GM23248 (cell line): ENCODE data around the gene HOXB2. TPM values are rescaled to one million over a fixed set of nuclear protein-coding genes. Genes with fewer than 3 reads are reported as not detected.

ENCODE experiments used
- DNase-seq: peaks from one replicate; pipeline ENCODE4 v3.0.0-alpha.2; 2015
- H2AFZ ChIP-seq: fragments of 200-600 bp; sonication (generic); 2 replicates; pipeline ENCODE4 v1.6.1; 2016; ENCODE audit warnings: antibody characterized with exemption
- H3F3A ChIP-seq: fragments of 200-600 bp; sonication (generic); 2 replicates; pipeline ENCODE4 v1.6.1; 2016; ENCODE audit warnings: mild to moderate bottlenecking, antibody characterized with exemption, mixed run types; ENCODE audit not compliant: insufficient read depth
- H3K27ac ChIP-seq: fragments of 200-600 bp; sonication (generic); 2 replicates; pipeline ENCODE4 v1.5.1; 2016; ENCODE audit warnings: mild to moderate bottlenecking
- H3K27me3 ChIP-seq: fragments of 200-600 bp; sonication (generic); replicated peaks from 2 replicates; pipeline ENCODE4 v1.6.1; 2016; ENCODE audit warnings: mild to moderate bottlenecking; ENCODE audit not compliant: insufficient read depth
- H3K36me3 ChIP-seq: fragments of 200-600 bp; sonication (generic); 2 replicates; pipeline ENCODE4 v1.6.1; 2016; ENCODE audit warnings: low read depth, mild to moderate bottlenecking
- H3K4me1 ChIP-seq: fragments of 200-600 bp; sonication (generic); 2 replicates; pipeline ENCODE4 v1.6.1; 2016; ENCODE audit warnings: mild to moderate bottlenecking; ENCODE audit not compliant: insufficient read depth
- H3K4me2 ChIP-seq: fragments of 200-600 bp; sonication (generic); one replicate; pipeline ENCODE4 v1.6.1; 2016; ENCODE audit warnings: mild to moderate bottlenecking; ENCODE audit not compliant: unreplicated experiment
- H3K4me3 ChIP-seq: fragments of 200-600 bp; sonication (generic); 2 replicates; pipeline ENCODE4 v1.5.1; 2016; ENCODE audit warnings: mild to moderate bottlenecking
- H3K79me2 ChIP-seq: fragments of 200-600 bp; sonication (generic); 2 replicates; pipeline ENCODE4 v1.6.1; 2016; ENCODE audit warnings: mild to moderate bottlenecking; ENCODE audit not compliant: insufficient read depth
- H3K9ac ChIP-seq: fragments of 200-600 bp; sonication (generic); 2 replicates; pipeline ENCODE4 v1.6.1; 2016; ENCODE audit warnings: mild to moderate bottlenecking
- H3K9me2 ChIP-seq: fragments of 200-600 bp; sonication (generic); 2 replicates; pipeline ENCODE4 v1.6.1; 2016; ENCODE audit warnings: mixed run types, mild to moderate bottlenecking, moderate library complexity; ENCODE audit not compliant: insufficient read depth
- H3K9me3 ChIP-seq: fragments of 200-600 bp; sonication (generic); one replicate; pipeline ENCODE4 v1.6.1; 2017; ENCODE audit warnings: low read depth
- H4K20me1 ChIP-seq: fragments of 200-600 bp; sonication (generic); 2 replicates; pipeline ENCODE4 v1.6.0; 2016; ENCODE audit not compliant: insufficient read depth
- EZH2 ChIP-seq: fragments of 200-600 bp; sonication (generic); IDR thresholded peaks from 2 replicates; pipeline ENCODE4 v1.6.1; 2018; ENCODE audit warnings: antibody characterized with exemption, mild to moderate bottlenecking; ENCODE audit not compliant: insufficient read depth, poor library complexity, severe bottlenecking
- EZH2phosphoT487 ChIP-seq: fragments of 200-600 bp; sonication (generic); IDR thresholded peaks from 2 replicates; pipeline ENCODE4 v1.6.1; 2018; ENCODE audit warnings: antibody characterized with exemption, moderate library complexity, mild to moderate bottlenecking, low read depth; ENCODE audit not compliant: insufficient read depth
- WGBS, 2 experiments: methylation state at CpG; one replicate each; pipeline ENCODE4 v1.1.6; 2015 to 2017; ENCODE audit warnings: low lambda C conversion rate in 2 of 2, low coverage in 1 of 2; ENCODE audit errors: missing lambda C conversion rate in 2 of 2; 5-methylcytosine and 5-hydroxymethylcytosine counted together
- in situ Hi-C: fragments of 300-500 bp; cut with MboI; formaldehyde crosslinking; loops from 2 replicates; pipeline ENCODE4 v1.15.0; 2020
- polyA plus RNA-seq: library from polyadenylated mRNA; unstranded; fragments of >200 nt; fragmentation: Nextera tagmentation; extraction: Ambion mirVana; gene quantifications from 2 replicates; pipeline ENCODE4 v1.2.1, GENCODE V29; 2016
- total RNA-seq: library from RNA; depleted of rRNA; stranded (reverse); fragments of >200 nt; shearing (Covaris generic); gene quantifications from 2 replicates; pipeline ENCODE4 v1.2.3, GENCODE V29; 2014

The HOXB2 gene
- total and polyA plus RNA-seq, 2 experiments from 2014 or later, result 12.1 to 25.3 TPM

- Histone ChIP-seq H3K9me3 (no peaks in the 10 kb centered on the region), H3K36me3 (no peaks in the 10 kb centered on the region), H3K27me3 (no peaks in the 10 kb centered on the region), H3K9me2 (no peaks in the 10 kb centered on the region), H3K79me2 (peaks cover 64% of the 10 kb centered on the region), H3K4me2 (no peak overlapping the region), H3K27ac (no peak overlapping the region), H2AFZ (no peak overlapping the region), H3F3A (peaks cover 5% of the 10 kb centered on the region; the same call in 1 of the 2 replicates), H4K20me1 (no peaks in the 10 kb centered on the region), H3K4me3 (no peak overlapping the region), H3K9ac (no peak overlapping the region), H3K4me1 (peaks cover 36% of the 10 kb centered on the region)
- WGBS, 2 experiments, result 82 to 85% methylated on average over 8 of the region's 8 CpGs
- TF ChIP-seq EZH2, result no peak
- no peak for TF ChIP-seq EZH2phosphoT487
- in situ Hi-C loops, result no loop called here
- DNase-seq, result no peak
Observed at GRCh38 chr17:48574505-48575065, 29.7 kb upstream of the HOXB2 start.

GRCh38 chr17:48571826-48572417 is 27.0 kb upstream of the HOXB2 start:
- TF ChIP-seq EZH2 (no peak), EZH2phosphoT487 (no peak)
- 36 to 80% methylated on average over 1 of the region's 1 CpG for WGBS, 2 experiments
- Histone ChIP-seq H2AFZ (peak overlapping the region; percentile 65; the same call in 1 of the 2 replicates), H4K20me1 (no peaks in the 10 kb centered on the region), H3K79me2 (peaks cover 71% of the 10 kb centered on the region), H3K4me2 (peak overlapping the region; percentile 57), H3F3A (peaks cover 5% of the 10 kb centered on the region; the same call in 1 of the 2 replicates), H3K9me2 (no peaks in the 10 kb centered on the region), H3K36me3 (no peaks in the 10 kb centered on the region), H3K27ac (peak overlapping the region; percentile 48), H3K4me1 (peaks cover 31% of the 10 kb centered on the region), H3K27me3 (no peaks in the 10 kb centered on the region), H3K9me3 (no peaks in the 10 kb centered on the region), H3K4me3 (peak overlapping the region; percentile 62; the same call in 1 of the 2 replicates), H3K9ac (peak overlapping the region; percentile 72)
- in situ Hi-C loops, result no loop called here
- DNase-seq, result no peak

- Histone ChIP-seq H3F3A (peaks cover 5% of the 10 kb centered on the region; the same call in 1 of the 2 replicates), H4K20me1 (no peaks in the 10 kb centered on the region), H3K36me3 (no peaks in the 10 kb centered on the region), H3K79me2 (peaks cover 73% of the 10 kb centered on the region), H3K4me3 (peak overlapping the region; percentile 62), H3K9me3 (no peaks in the 10 kb centered on the region), H3K27me3 (no peaks in the 10 kb centered on the region), H3K9me2 (no peaks in the 10 kb centered on the region), H2AFZ (peak overlapping the region; percentile 65), H3K9ac (peak overlapping the region; percentile 72), H3K4me2 (peak overlapping the region; percentile 57), H3K27ac (peak overlapping the region; percentile 48), H3K4me1 (peaks cover 30% of the 10 kb centered on the region)
- no peak for TF ChIP-seq EZH2phosphoT487
- no peak for TF ChIP-seq EZH2
- in situ Hi-C loops, result no loop called here
- DNase-seq, result peak; percentile 44
- WGBS, 2 experiments, result 40 to 56% methylated on average over 26 of the region's 26 CpGs
Observed at GRCh38 chr17:48571024-48571818, 26.3 kb upstream of the HOXB2 start.

GRCh38 chr17:48570325-48571023 is 25.6 kb upstream of the HOXB2 start:
- in situ Hi-C loops, result no loop called here
- Histone ChIP-seq H2AFZ (peak overlapping the region; percentile 65), H3K9ac (peak overlapping the region; percentile 72), H4K20me1 (no peaks in the 10 kb centered on the region), H3K4me3 (peak overlapping the region; percentile 62), H3K9me2 (no peaks in the 10 kb centered on the region), H3K27ac (peak overlapping the region; percentile 48), H3K27me3 (no peaks in the 10 kb centered on the region), H3F3A (peaks cover 5% of the 10 kb centered on the region; the same call in 1 of the 2 replicates), H3K9me3 (no peaks in the 10 kb centered on the region), H3K79me2 (peaks cover 77% of the 10 kb centered on the region), H3K36me3 (no peaks in the 10 kb centered on the region), H3K4me1 (peaks cover 30% of the 10 kb centered on the region), H3K4me2 (peak overlapping the region; percentile 57)
- 42 to 43% methylated on average over 19 of the region's 19 CpGs for WGBS, 2 experiments
- TF ChIP-seq EZH2phosphoT487 (no peak), EZH2 (no peak)
- peak; percentile 37 for DNase-seq
